Measurements from ENCODE around the gene SLC44A3. TPM values are rescaled to one million over a fixed set of nuclear protein-coding genes. Genes with fewer than 3 reads are reported as not detected.

SLC44A3 gene
- total and polyA plus RNA-seq, 9 of the 15 experiments (the other 6 are each of a cell fraction or from before 2014, with no cell fraction given) = not detected

DNA sequence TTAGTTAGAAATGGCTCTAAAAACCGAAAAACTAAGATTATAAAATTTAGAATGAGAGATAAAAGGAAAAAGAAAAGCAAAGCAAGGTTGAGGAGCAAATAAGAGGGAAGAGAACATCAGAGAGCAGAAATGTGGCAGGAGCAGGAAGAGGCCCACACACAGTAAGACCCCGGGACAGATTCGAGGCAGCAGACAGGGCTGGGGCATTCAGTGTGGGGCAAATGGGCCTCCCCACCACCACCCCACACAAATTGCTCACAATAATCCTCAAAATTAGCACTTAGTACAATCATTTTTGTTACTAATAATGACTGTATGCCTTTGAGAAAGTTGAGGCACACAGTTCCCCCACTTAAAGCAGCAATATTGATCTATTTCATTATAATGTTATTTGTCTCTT, 17.1 kb upstream of the SLC44A3 start:
- intact Hi-C loops (cut with micrococcal nuclease) = loop anchor here (2.0 to 10.0 kb wide), 2 partner anchors 198 to 288 kb away; no protein-coding TSS in a partner anchor
- Histone ChIP-seq H3K9me1 (ENCODE audit: control insufficient read depth, insufficient read depth, low read length) (no peaks in the 10 kb centered on the region), H3K27me3 (ENCODE audit: control insufficient read depth in 2 of 2, insufficient read depth in 2 of 2, low read length in 2 of 2) (no peaks in the 10 kb centered on the region), H3K27ac (ENCODE audit: extremely low read depth, low read depth, low read length) (no peak overlapping the region), H3K36me3 (ENCODE audit: control insufficient read depth, insufficient read depth, low read length) (no peaks in the 10 kb centered on the region), H3K4me2 (ENCODE audit: insufficient read depth, low read length) (no peak overlapping the region), H3K9me3 (replicated peaks; ENCODE audit: control insufficient read depth, insufficient read depth, low read depth, low read length) (no peaks in the 10 kb centered on the region), H3K4me1 (replicated peaks in 1 of 2; ENCODE audit: control insufficient read depth in 2 of 2, insufficient read depth in 2 of 2, low read length in 2 of 2) (peaks cover 3% of the 10 kb centered on the region in 2 experiments; a peak in 4 of 5 replicates), H3K79me2 (ENCODE audit: control insufficient read depth, insufficient read depth, low read length) (no peaks in the 10 kb centered on the region), H3K9ac (ENCODE audit: insufficient read depth in 1 of 2, low read depth in 2 of 2, low read length in 2 of 2) (no peak overlapping the region), H3K4me3 (no peak overlapping the region), H2AFZ (ENCODE audit: low read depth, low read length) (no peak overlapping the region), H4K20me1 (replicated peaks; ENCODE audit: control insufficient read depth, insufficient read depth, low read length) (no peaks in the 10 kb centered on the region)
- ATAC-seq = no peak
- CTCF ChIA-PET (ENCODE audit: low intra/inter-chr PET ratio) = interaction anchor here (1.0 to 2.5 kb wide), 2 partner anchors 281 to 289 kb away, joined by 5 to 12 read pairs; no protein-coding TSS in a partner anchor
- no peak for TF ChIP-seq CCNT2 (IDR thresholded peaks at IDR 0.05; ENCODE audit: borderline replicate concordance, extremely low read depth, insufficient read length, low read depth, low read length)
- no peak for TF ChIP-seq ZNF785 (CRISPR knock-in tag; IDR thresholded peaks at IDR 0.05)
- POLR2A ChIA-PET = no interaction called here
- FAIRE-seq = no peak
- DNase-seq (ENCODE audit: extremely low read depth in 1 of 4, low spot score in 3 of 4) = no peak
- 0% methylated on average over 3 of the region's 3 CpGs for WGBS (ENCODE audit: insufficient coverage, low coverage, missing lambda C conversion rate)
- in situ Hi-C loops (cut with MboI) = loop anchor here (5.0 to 10.0 kb wide), 2 partner anchors 281 to 738 kb away; no protein-coding TSS in a partner anchor
- BruUV-seq (replicated peaks) = no TSS peak

DNA sequence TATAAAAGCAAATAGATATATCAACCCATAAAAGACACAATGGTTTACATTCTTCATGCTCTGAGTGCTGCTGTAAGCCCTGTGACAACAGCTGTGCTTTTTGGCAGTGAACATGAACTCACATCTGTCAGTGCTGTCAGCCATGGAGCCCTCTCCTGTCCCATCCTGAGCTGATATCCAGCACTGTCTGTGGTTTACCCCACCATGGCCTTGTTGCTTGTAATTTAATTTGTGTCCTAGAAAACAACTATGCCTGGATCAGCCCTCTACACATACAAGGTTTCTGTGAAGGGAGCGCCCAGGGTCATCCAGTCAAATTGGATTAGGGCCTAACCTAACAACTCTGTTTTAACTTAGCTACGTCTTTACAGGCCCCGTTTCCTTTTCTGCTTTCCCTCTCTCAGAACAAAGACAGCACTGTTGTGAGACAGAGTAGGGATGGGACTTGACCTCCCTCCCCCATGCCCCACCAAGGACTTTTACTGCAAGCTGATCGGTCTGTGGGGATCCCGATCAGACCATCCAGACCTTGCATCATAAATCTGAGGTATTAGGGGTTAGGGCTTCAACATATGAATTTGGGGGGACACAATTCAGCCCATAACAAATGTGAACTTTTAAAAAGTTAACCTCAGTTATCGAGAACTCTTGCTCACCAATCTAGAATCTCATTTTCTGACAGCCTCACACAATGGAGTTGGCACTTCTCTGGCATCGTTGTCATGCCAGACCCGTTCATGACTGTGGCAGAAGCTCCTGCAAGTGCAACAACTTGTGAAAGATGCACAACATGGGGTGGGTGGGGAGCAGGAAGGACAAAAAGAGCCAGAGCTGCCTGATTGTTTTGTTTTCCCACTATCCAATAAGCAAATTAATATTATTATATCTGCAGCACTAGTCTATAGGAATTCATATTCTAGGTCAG, 16.4 kb upstream of the SLC44A3 start:
- H4K20me1 ChIP-seq (replicated peaks; ENCODE audit: control insufficient read depth, insufficient read depth, low read length) = no peaks in the 10 kb centered on the region
- H3K4me1 ChIP-seq (replicated peaks in 1 of 2; ENCODE audit: control insufficient read depth in 2 of 2, insufficient read depth in 2 of 2, low read length in 2 of 2) = peaks cover 3% of the 10 kb centered on the region in 2 experiments; a peak in 4 of 5 replicates
- ATAC-seq (no peak), FAIRE-seq (no peak), DNase-seq (ENCODE audit: extremely low read depth in 1 of 4, low spot score in 3 of 4) (no peak)
- intact Hi-C loops (cut with micrococcal nuclease) = loop anchor here (2.0 to 10.0 kb wide), 2 partner anchors 199 to 289 kb away; no protein-coding TSS in a partner anchor
- no peak overlapping the region for H3K4me3 ChIP-seq
- no peak overlapping the region for H3K9ac ChIP-seq (ENCODE audit: insufficient read depth in 1 of 2, low read depth in 2 of 2, low read length in 2 of 2)
- WGBS (ENCODE audit: insufficient coverage, low coverage, missing lambda C conversion rate) = 37% methylated on average over 8 of the region's 8 CpGs
- ChIA-PET CTCF (ENCODE audit: low intra/inter-chr PET ratio) (no interaction called here), POLR2A (interaction anchor here (2.0 kb wide), 1 partner anchor 322 kb away, joined by 5 read pairs; no protein-coding TSS in a partner anchor)
- H3K9me3 ChIP-seq (replicated peaks; ENCODE audit: control insufficient read depth, insufficient read depth, low read depth, low read length) = no peaks in the 10 kb centered on the region
- H3K27me3 ChIP-seq (ENCODE audit: control insufficient read depth in 2 of 2, insufficient read depth in 2 of 2, low read length in 2 of 2) = no peaks in the 10 kb centered on the region
- no peaks in the 10 kb centered on the region for H3K9me1 ChIP-seq (ENCODE audit: control insufficient read depth, insufficient read depth, low read length)
- H2AFZ ChIP-seq (ENCODE audit: low read depth, low read length) = no peak overlapping the region
- H3K4me2 ChIP-seq (ENCODE audit: insufficient read depth, low read length) = no peak overlapping the region
- in situ Hi-C loops (cut with MboI) = loop anchor here (5.0 to 10.0 kb wide), 2 partner anchors 281 to 739 kb away; no protein-coding TSS in a partner anchor
- H3K79me2 ChIP-seq (ENCODE audit: control insufficient read depth, insufficient read depth, low read length) = no peaks in the 10 kb centered on the region
- no TSS peak for BruUV-seq (replicated peaks)
- H3K36me3 ChIP-seq (ENCODE audit: control insufficient read depth, insufficient read depth, low read length) = no peaks in the 10 kb centered on the region
- no peak overlapping the region for H3K27ac ChIP-seq (ENCODE audit: extremely low read depth, low read depth, low read length)
- TF ChIP-seq, protein P1, sequence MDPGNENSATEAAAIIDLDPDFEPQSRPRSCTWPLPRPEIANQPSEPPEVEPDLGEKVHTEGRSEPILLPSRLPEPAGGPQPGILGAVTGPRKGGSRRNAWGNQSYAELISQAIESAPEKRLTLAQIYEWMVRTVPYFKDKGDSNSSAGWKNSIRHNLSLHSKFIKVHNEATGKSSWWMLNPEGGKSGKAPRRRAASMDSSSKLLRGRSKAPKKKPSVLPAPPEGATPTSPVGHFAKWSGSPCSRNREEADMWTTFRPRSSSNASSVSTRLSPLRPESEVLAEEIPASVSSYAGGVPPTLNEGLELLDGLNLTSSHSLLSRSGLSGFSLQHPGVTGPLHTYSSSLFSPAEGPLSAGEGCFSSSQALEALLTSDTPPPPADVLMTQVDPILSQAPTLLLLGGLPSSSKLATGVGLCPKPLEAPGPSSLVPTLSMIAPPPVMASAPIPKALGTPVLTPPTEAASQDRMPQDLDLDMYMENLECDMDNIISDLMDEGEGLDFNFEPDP (CRISPR knock-in tag; IDR thresholded peaks at IDR 0.05) = no peak
- TF ChIP-seq SNRNP70 (optimal IDR thresholded peaks at IDR 0.05; ENCODE audit: low read depth, low read length) (no peak), TCFL5 (CRISPR knock-in tag; conservative IDR thresholded peaks at IDR 0.05) (no peak), NR2C1 (IDR thresholded peaks at IDR 0.05) (no peak), NR2C1 (tag; IDR thresholded peaks at IDR 0.05) (no peak), ELK3 (CRISPR knock-in tag; IDR thresholded peaks at IDR 0.05) (no peak)

All from K562 (cell line).